Peyer's patch (tissue), 4 donors: ENCODE data around the gene VGLL3. TPM values are rescaled to one million over a fixed set of nuclear protein-coding genes. Genes with fewer than 3 reads are reported as not detected.

Experiments
- DNase-seq, 3 donors: peaks; one replicate each; pipeline ENCODE4 v3.0.0-alpha.2; 2017 to 2019
- H3K27ac ChIP-seq, 4 donors: fragments of 200-600 bp; sonication (generic); one replicate each; pipeline ENCODE4 v1.5.1; 2016 to 2019
- H3K27me3 ChIP-seq, 2 donors: fragments of 200-600 bp; sonication (generic); one replicate each; pipeline ENCODE4 v1.5.1; 2019
- H3K36me3 ChIP-seq, 3 donors: fragments of 200-600 bp; sonication (generic); one replicate each; pipeline ENCODE4 v1.5.1; 2016 to 2019
- H3K4me1 ChIP-seq, 4 donors: fragments of 200-600 bp; sonication (generic); one replicate each; pipeline ENCODE4 v1.5.1; 2016 to 2019
- H3K4me3 ChIP-seq, 4 donors: fragments of 200-600 bp; sonication (generic); 1 replicate in 3 of 4; 2 replicates in 1 of 4; pipeline ENCODE4 v1.5.1; 2016 to 2019; ENCODE audit warnings: mild to moderate bottlenecking in 1 of 4
- H3K9me3 ChIP-seq, 4 donors: fragments of 200-600 bp; sonication (generic); one replicate each; pipeline ENCODE4 v1.5.1; 2016 to 2019; ENCODE audit warnings: mild to moderate bottlenecking in 1 of 4
- CTCF ChIP-seq, 6 experiments: fragments of 450-650 bp in 4 of 6; fragments of 200-600 bp in 2 of 6; sonication (generic) in 1 of 6; IDR thresholded peaks; one replicate each; pipeline ENCODE4 v1.5.1; 2017 to 2019; ENCODE audit warnings: antibody characterized with exemption in 6 of 6, mild to moderate bottlenecking in 3 of 6, moderate library complexity in 1 of 6
- POLR2A ChIP-seq, 2 donors: fragments of 450-650 bp; IDR thresholded peaks; one replicate each; pipeline ENCODE4 v1.5.1; 2017; ENCODE audit warnings: antibody characterized with exemption in 2 of 2, mild to moderate bottlenecking in 2 of 2, moderate library complexity in 2 of 2
- total RNA-seq, 4 donors: library from RNA; depleted of rRNA; stranded (reverse); fragments of >200 nt; gene quantifications; one replicate each; pipeline ENCODE4 v1.1.0, GENCODE V29; 2016

Gene VGLL3
- total RNA-seq, 4 donors from 2014 or later = 1.1 to 9.2 (median 4.6) TPM

- TF ChIP-seq POLR2A (IDR thresholded peaks at IDR 0.05) = no peak
- peak in 5 of 6 experiments; percentile 19 to 55 (median 48) for TF ChIP-seq CTCF (IDR thresholded peaks at IDR 0.05)
- Histone ChIP-seq H3K4me1 (no peaks in the 10 kb centered on the region), H3K9me3 (no peaks in the 10 kb centered on the region), H3K36me3 (no peaks in the 10 kb centered on the region), H3K27me3 (no peaks in the 10 kb centered on the region), H3K27ac (no peak overlapping the region), H3K4me3 (no peak overlapping the region)
- DNase-seq = peak in 1 of 3 donors; percentile 53
Observed at GRCh38 chr3:86969500-86970189, 21.3 kb downstream of the VGLL3 start.

GRCh38 chr3:86968244-86968932, 22.6 kb downstream of the VGLL3 start:
- no peaks in the 10 kb centered on the region for H3K27me3 ChIP-seq
- H3K36me3 ChIP-seq = no peaks in the 10 kb centered on the region
- H3K4me3 ChIP-seq = no peak overlapping the region
- TF ChIP-seq POLR2A (IDR thresholded peaks at IDR 0.05) (no peak), CTCF (IDR thresholded peaks at IDR 0.05) (no peak)
- no peak for DNase-seq
- no peaks in the 10 kb centered on the region for H3K9me3 ChIP-seq
- no peaks in the 10 kb centered on the region for H3K4me1 ChIP-seq
- no peak overlapping the region for H3K27ac ChIP-seq

GRCh38 chr3:86967062-86967461, 23.9 kb downstream of the VGLL3 start:
- no peak for TF ChIP-seq POLR2A (IDR thresholded peaks at IDR 0.05)
- TF ChIP-seq CTCF (IDR thresholded peaks at IDR 0.05) = no peak
- Histone ChIP-seq H3K27me3 (no peaks in the 10 kb centered on the region), H3K27ac (no peak overlapping the region), H3K36me3 (no peaks in the 10 kb centered on the region), H3K4me1 (no peaks in the 10 kb centered on the region), H3K4me3 (no peak overlapping the region), H3K9me3 (no peaks in the 10 kb centered on the region)
- DNase-seq = no peak

- H3K4me1 ChIP-seq = no peaks in the 10 kb centered on the region
- H3K9me3 ChIP-seq = no peaks in the 10 kb centered on the region
- H3K27ac ChIP-seq = no peak overlapping the region
- no peaks in the 10 kb centered on the region for H3K36me3 ChIP-seq
- no peaks in the 10 kb centered on the region for H3K27me3 ChIP-seq
- no peak overlapping the region for H3K4me3 ChIP-seq
- no peak for DNase-seq
- TF ChIP-seq CTCF (IDR thresholded peaks at IDR 0.05) (no peak), POLR2A (IDR thresholded peaks at IDR 0.05) (no peak)
Observed at GRCh38 chr3:86965166-86965565, 25.8 kb downstream of the VGLL3 start.

- TF ChIP-seq CTCF (IDR thresholded peaks at IDR 0.05) (no peak), POLR2A (IDR thresholded peaks at IDR 0.05) (no peak)
- no peaks in the 10 kb centered on the region for H3K27me3 ChIP-seq
Observed at GRCh38 chr3:86963611-86964010, 27.3 kb downstream of the VGLL3 start.

More at GRCh38 chr3:86963611-86964010, 27.3 kb downstream of the VGLL3 start:
- Histone ChIP-seq H3K9me3 (no peaks in the 10 kb centered on the region), H3K4me3 (no peak overlapping the region), H3K4me1 (no peaks in the 10 kb centered on the region), H3K27ac (no peak overlapping the region), H3K36me3 (no peaks in the 10 kb centered on the region)
- no peak for DNase-seq
